Measurements from ENCODE around the gene CNTN1.

Gene CNTN1

DNA sequence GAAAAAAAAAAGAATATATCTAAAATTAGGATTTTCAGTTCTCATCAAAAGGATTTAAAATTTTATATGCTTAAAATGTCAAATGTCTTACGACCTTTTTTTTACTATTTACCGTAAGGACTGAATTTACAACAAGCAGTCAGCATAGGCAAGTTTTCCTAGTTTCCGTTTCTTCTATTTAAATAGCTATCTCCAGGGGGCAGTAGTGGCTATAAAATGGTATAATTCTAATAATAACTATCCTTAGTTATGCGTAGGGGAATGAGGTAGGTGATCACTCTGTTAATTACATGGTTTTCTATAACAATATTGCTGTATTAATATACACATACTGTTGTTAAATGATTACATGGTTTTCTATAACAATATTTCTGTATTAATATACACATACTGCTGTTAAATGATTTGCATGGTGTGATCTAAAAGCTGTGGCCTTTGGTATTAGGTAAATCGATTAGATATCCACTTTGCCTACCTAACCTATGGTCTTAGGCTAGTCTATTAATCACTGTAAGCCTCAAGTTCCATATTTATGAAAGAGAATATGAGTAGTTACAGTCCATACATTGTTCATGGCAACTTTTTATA is 278.2 kb downstream of the CNTN1 start:
- no peak for DNase-seq (ENCODE audit: low read depth)
- TF ChIP-seq, protein P1, sequence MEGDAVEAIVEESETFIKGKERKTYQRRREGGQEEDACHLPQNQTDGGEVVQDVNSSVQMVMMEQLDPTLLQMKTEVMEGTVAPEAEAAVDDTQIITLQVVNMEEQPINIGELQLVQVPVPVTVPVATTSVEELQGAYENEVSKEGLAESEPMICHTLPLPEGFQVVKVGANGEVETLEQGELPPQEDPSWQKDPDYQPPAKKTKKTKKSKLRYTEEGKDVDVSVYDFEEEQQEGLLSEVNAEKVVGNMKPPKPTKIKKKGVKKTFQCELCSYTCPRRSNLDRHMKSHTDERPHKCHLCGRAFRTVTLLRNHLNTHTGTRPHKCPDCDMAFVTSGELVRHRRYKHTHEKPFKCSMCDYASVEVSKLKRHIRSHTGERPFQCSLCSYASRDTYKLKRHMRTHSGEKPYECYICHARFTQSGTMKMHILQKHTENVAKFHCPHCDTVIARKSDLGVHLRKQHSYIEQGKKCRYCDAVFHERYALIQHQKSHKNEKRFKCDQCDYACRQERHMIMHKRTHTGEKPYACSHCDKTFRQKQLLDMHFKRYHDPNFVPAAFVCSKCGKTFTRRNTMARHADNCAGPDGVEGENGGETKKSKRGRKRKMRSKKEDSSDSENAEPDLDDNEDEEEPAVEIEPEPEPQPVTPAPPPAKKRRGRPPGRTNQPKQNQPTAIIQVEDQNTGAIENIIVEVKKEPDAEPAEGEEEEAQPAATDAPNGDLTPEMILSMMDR (conservative IDR thresholded peaks at IDR 0.05; ENCODE audit: control insufficient read depth, insufficient read depth, low read depth, low read length) = no peak

DNA sequence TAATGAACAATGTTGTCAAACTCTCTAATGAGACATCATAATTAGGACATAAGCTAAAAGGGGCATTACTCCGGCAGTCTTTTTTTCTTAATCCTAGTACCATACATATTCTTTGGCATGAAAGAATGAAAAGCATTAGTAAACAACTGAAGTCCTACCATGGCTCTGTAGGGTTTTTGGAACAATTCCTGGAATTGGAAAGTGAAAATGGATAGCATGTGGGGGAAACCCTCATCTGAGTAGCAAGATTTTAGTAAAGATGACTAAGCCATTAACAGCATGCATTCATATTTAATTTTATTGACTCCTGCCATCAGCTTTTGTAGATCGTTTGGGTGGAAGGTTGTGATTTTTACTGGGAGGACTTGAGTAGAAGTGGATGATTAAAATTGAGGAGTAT is 279.7 kb downstream of the CNTN1 start:
- DNase-seq (ENCODE audit: low read depth) = peak; percentile 19
- no peak overlapping the region for H3K4me3 ChIP-seq (ENCODE audit: control insufficient read depth, low read depth, low read length)
- TF ChIP-seq, protein P1 (conservative IDR thresholded peaks at IDR 0.05; ENCODE audit: control insufficient read depth, insufficient read depth, low read depth, low read length) = no peak

More for the DNA sequence above, 278.2 kb downstream of the CNTN1 start:
- H3K4me3 ChIP-seq (ENCODE audit: control insufficient read depth, low read depth, low read length) = no peak overlapping the region

DNA sequence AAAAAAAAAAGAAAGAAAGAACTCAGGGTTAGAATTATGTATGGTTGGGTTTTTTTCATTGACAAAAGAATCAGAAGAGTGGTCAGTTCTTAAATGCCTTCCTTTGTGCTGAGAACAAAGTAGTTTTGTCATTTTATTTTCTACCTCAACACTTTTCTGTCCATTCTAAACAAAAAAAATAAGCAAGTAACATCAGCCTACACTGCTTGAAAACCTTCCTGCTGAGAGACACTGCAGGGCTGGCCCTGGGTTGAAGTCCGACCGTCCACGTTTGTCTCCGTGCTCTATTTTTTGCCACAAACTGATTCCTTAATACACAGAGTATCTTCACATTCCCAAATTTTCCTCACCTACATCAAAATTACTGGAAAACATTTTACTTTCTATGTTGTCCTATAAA is 284.3 kb downstream of the CNTN1 start:
- no peak overlapping the region for H3K4me3 ChIP-seq (ENCODE audit: control insufficient read depth, low read depth, low read length)
- no peak for DNase-seq (ENCODE audit: low read depth)
- TF ChIP-seq, protein P1 (conservative IDR thresholded peaks at IDR 0.05; ENCODE audit: control insufficient read depth, insufficient read depth, low read depth, low read length) = no peak

DNA sequence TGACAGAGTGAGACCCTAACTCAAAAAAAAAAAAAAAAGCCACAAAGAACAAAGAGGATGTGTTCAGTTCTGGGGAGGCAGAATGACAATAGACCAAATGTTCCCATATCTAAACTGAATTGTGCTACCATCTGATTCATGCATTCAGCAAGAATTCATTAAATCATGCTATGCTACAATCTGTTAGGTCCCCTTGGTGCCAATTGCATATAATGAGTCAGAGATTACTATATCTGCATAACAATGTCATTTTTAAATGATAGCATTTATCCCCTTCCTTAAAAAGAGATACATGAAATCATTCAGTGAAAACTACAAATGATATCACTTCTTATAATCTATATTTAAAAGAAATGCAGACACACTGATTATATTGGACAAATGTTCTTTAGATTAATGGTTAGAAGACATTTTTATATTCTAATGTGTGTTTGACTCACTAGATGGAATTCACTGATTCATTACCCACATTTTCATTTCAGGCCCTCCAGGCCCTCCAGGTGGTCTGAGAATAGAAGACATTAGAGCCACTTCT is 288.3 kb downstream of the CNTN1 start:
- peak; percentile 5 for DNase-seq (ENCODE audit: low read depth)
- TF ChIP-seq, protein P1 (conservative IDR thresholded peaks at IDR 0.05; ENCODE audit: control insufficient read depth, insufficient read depth, low read depth, low read length) = no peak

DNA sequence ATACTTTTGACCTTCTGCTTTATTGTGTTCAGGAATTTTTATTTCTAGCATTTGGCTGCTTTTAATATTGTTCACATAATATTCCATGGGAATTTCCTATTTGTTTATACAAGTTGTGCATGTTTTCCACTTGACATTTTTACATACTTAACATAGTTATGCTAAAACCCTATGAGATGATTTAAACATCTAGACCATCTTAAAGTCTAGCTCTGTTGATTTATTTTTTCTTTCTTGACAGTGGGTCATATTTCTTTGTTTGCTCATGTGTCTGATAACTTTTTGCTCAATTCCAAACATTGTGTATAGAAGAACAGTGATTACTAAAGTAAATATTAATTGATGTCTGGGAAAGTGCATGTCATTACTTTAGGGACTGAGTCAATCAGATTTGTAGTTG is 293.8 kb downstream of the CNTN1 start:
- no peak for DNase-seq (ENCODE audit: low read depth)
- no peak overlapping the region for H3K4me3 ChIP-seq (ENCODE audit: control insufficient read depth, low read depth, low read length)
- TF ChIP-seq, protein P1 (conservative IDR thresholded peaks at IDR 0.05; ENCODE audit: control insufficient read depth, insufficient read depth, low read depth, low read length) = no peak

More for the DNA sequence above, 288.3 kb downstream of the CNTN1 start:
- H3K4me3 ChIP-seq (ENCODE audit: control insufficient read depth, low read depth, low read length) = no peak overlapping the region

DNA sequence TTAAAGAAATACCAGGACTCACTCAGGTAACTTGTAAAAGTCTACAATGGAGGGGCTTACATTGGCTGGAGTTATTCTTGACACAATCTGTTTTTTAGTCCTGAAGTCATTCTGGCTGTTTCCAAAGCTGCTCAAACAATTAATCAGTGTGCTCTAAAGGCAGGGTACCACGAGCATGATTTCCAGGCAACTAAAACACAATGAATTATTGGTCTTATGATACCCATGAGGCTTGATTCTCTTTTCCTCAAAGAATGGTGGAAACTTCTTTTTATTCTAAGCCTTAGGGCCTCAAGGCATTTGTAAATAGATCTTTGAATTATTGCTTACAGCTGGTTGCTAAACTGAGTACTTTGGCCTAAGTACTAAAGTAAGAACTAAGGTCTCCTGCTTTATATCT is 296.1 kb downstream of the CNTN1 start:
- H3K4me3 ChIP-seq (ENCODE audit: control insufficient read depth, low read depth, low read length) = no peak overlapping the region
- DNase-seq (ENCODE audit: low read depth) = no peak
- TF ChIP-seq, protein P1 (conservative IDR thresholded peaks at IDR 0.05; ENCODE audit: control insufficient read depth, insufficient read depth, low read depth, low read length) = no peak
